CD4-positive, alpha-beta T cell treated with Interferon gamma for 1 hour (primary cell): ENCODE data around the gene ETS2.

ENCODE experiments used
- DNase-seq: peaks from one replicate; pipeline ENCODE4 v3.0.0-alpha.2; 2020

ETS2 gene

DNA sequence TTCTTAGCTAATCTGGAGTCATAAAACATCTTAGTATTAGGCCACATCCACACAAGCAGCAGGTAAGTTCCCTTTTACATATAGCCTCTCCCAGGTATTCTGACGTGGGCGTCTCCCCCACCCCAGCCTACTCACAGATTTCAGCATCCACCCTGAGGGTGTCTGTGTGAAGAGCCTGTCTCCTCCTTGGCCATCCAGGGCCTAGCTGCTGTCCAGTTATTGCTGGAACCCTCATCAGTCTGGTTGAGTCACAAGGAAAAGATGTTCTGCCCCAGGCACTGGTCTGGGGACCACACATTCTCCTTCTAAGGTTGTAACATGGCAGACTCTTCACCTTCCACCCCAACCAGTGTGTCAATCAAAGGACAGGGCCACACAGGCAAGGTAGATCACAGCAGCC, 57.6 kb downstream of the ETS2 start:
- no peak for DNase-seq

DNA sequence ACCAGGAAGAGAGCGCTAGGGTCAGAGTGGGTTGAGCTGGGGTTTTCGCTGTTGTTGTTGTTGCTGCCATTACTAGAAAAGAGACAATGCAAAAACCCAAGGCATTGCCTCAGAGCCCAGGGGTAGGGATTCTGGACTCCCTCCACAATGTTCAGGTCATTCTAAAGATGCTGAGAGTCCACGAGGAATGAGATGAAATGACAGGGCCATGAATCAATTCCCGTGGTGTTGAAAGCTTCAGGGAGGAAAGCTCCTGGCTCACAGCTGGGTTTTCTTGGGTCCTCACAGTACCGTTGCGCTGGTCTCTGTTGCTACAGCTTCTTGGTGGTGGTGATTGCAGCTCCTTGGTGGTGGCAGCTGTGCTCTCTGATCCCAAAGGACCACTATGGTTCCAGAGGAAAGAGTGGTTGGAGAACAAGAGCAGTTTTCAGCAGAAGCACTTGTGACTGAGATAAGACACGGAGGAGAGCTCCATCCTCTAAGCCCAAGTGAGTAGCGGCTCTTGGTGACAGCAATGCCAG, 58.2 kb downstream of the ETS2 start:
- DNase-seq = no peak

DNA sequence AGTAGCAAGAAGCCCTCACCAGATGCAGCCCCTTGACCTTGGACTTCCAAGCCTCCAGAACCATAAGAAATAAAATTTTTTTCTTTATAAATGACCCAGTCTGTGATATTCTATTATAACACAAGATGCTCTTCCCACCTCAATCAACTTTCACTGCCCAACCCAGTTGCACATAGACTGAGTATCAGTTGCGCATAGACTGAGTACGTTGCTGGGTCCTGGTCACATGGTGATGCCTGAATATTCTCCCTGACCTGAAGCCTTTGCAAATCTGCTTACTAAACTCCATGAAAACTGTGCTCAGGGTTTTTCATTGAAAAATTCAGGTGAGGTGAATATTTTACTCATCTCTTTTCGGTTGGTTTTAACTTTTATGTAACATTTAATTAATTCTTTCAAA, 59.2 kb downstream of the ETS2 start:
- no peak for DNase-seq

DNA sequence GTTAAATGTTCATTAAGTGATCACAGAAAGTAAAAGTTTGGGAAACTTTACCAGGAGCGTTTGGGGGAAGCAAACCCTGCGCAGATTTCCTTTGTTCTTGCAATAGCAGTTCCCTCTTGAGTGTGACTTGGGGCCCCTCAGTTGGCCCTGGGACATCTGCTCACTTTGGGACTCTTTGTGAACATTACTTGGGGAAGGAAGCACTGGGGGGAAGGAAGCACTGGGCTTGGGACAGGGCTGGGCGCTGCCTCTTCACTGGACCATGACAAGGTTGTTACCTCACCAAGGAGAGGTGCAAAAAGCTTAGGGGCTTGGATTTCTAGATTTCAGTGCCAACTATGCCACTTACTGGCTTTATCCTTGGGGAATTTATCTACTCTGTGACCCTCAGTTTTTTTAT, 63.5 kb downstream of the ETS2 start:
- DNase-seq = no peak

DNA sequence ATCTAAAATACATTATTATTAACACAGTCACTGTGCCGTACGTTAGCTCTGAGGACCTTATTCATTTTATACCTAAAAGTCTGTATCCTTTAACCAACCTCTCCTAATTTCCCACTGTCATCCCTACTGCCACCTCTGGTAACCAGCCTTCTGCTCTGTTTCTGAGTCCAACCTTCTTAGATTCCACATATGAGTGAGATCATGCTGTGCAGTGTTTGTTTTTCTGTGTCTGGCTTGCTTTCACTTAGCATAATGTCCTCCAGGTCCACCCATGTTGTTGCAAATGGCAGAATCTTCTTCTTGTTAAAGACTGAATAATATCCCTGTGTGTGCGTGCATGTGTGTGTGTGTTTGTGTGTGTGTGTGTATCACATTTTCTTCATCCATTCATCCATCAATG, 64.2 kb downstream of the ETS2 start:
- DNase-seq = no peak
